H1 (cell line): ENCODE data around the gene NEURL1. TPM values are rescaled to one million over a fixed set of nuclear protein-coding genes. Genes with fewer than 3 reads are reported as not detected.

Source experiments
- polyA plus RNA-seq, 7 experiments: library from polyadenylated mRNA; depleted of rRNA in 3 of 7; stranded (reverse) in 5 of 7; unstranded in 2 of 7; fragments of >200 nt in 5 of 7; fragments of 200-250 nt in 2 of 7; gene quantifications; 1 replicate in 5 of 7; 2 replicates in 1 of 7; 4 replicates in 1 of 7; pipeline versions ENCODE4 v1.2.1 to v1.2.3, GENCODE V29; 2011 to 2013; ENCODE audit warnings: missing spikeins in 2 of 7, mixed read lengths in 2 of 7
- total RNA-seq: library from RNA; stranded (reverse); fragmentation: NEBNext Ultra II Directional; extraction: Animal tissue kit (Norgen Biotek cat#: 25700); gene quantifications from 2 replicates; pipeline ENCODE4 v1.2.1, GENCODE V29; 2021
- TF ChIP-seq, protein P1 (sequence below): fragments of 300-600 bp; sonication (generic); IDR thresholded peaks from 2 replicates; pipeline ENCODE4 v1.7.1; 2012; ENCODE audit warnings: low read length, moderate library complexity, mild to moderate bottlenecking, inconsistent platforms; ENCODE audit not compliant: insufficient replicate concordance

Gene NEURL1
- total and polyA plus RNA-seq, 2 of the 8 experiments (the other 6 are each of a cell fraction or from before 2014, with no cell fraction given): 0.54 to 0.58 TPM

DNA sequence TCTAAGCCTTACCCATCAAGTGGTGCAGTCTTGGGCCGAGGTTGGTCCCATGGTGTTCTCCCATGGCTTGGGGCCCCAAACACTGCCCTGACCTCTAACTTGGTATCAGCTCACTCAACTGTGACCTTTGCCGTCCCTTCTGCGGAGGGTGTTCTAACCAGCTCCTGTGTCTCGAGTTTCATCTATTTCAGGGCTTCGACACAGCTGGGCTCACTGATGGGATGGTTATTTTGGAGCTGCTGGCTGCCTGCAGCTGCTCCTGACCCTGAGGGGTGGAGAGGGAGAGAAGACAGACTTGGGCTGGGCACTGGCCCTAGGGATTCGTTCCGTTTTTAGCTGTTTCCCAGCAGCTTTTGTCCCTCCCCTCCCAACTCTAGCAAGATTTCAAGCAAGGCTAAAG lies 86.9 kb downstream of the NEURL1 start (continued):
- TF ChIP-seq, protein P1, sequence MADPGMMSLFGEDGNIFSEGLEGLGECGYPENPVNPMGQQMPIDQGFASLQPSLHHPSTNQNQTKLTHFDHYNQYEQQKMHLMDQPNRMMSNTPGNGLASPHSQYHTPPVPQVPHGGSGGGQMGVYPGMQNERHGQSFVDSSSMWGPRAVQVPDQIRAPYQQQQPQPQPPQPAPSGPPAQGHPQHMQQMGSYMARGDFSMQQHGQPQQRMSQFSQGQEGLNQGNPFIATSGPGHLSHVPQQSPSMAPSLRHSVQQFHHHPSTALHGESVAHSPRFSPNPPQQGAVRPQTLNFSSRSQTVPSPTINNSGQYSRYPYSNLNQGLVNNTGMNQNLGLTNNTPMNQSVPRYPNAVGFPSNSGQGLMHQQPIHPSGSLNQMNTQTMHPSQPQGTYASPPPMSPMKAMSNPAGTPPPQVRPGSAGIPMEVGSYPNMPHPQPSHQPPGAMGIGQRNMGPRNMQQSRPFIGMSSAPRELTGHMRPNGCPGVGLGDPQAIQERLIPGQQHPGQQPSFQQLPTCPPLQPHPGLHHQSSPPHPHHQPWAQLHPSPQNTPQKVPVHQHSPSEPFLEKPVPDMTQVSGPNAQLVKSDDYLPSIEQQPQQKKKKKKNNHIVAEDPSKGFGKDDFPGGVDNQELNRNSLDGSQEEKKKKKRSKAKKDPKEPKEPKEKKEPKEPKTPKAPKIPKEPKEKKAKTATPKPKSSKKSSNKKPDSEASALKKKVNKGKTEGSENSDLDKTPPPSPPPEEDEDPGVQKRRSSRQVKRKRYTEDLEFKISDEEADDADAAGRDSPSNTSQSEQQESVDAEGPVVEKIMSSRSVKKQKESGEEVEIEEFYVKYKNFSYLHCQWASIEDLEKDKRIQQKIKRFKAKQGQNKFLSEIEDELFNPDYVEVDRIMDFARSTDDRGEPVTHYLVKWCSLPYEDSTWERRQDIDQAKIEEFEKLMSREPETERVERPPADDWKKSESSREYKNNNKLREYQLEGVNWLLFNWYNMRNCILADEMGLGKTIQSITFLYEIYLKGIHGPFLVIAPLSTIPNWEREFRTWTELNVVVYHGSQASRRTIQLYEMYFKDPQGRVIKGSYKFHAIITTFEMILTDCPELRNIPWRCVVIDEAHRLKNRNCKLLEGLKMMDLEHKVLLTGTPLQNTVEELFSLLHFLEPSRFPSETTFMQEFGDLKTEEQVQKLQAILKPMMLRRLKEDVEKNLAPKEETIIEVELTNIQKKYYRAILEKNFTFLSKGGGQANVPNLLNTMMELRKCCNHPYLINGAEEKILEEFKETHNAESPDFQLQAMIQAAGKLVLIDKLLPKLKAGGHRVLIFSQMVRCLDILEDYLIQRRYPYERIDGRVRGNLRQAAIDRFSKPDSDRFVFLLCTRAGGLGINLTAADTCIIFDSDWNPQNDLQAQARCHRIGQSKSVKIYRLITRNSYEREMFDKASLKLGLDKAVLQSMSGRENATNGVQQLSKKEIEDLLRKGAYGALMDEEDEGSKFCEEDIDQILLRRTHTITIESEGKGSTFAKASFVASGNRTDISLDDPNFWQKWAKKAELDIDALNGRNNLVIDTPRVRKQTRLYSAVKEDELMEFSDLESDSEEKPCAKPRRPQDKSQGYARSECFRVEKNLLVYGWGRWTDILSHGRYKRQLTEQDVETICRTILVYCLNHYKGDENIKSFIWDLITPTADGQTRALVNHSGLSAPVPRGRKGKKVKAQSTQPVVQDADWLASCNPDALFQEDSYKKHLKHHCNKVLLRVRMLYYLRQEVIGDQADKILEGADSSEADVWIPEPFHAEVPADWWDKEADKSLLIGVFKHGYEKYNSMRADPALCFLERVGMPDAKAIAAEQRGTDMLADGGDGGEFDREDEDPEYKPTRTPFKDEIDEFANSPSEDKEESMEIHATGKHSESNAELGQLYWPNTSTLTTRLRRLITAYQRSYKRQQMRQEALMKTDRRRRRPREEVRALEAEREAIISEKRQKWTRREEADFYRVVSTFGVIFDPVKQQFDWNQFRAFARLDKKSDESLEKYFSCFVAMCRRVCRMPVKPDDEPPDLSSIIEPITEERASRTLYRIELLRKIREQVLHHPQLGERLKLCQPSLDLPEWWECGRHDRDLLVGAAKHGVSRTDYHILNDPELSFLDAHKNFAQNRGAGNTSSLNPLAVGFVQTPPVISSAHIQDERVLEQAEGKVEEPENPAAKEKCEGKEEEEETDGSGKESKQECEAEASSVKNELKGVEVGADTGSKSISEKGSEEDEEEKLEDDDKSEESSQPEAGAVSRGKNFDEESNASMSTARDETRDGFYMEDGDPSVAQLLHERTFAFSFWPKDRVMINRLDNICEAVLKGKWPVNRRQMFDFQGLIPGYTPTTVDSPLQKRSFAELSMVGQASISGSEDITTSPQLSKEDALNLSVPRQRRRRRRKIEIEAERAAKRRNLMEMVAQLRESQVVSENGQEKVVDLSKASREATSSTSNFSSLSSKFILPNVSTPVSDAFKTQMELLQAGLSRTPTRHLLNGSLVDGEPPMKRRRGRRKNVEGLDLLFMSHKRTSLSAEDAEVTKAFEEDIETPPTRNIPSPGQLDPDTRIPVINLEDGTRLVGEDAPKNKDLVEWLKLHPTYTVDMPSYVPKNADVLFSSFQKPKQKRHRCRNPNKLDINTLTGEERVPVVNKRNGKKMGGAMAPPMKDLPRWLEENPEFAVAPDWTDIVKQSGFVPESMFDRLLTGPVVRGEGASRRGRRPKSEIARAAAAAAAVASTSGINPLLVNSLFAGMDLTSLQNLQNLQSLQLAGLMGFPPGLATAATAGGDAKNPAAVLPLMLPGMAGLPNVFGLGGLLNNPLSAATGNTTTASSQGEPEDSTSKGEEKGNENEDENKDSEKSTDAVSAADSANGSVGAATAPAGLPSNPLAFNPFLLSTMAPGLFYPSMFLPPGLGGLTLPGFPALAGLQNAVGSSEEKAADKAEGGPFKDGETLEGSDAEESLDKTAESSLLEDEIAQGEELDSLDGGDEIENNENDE: no peak
